IMR-90 (cell line): Measurements from ENCODE around the gene PPP2R1A. TPM values are rescaled to one million over a fixed set of nuclear protein-coding genes. Genes with fewer than 3 reads are reported as not detected.

ENCODE experiments used
- ATAC-seq: fragments of 200-7000 bp; cut with Tn5 transposase; 2 replicates; pipeline ENCODE4 v1.9.1; 2020; ENCODE audit warnings: low read depth, mild to moderate bottlenecking, moderate library complexity
- BruUV-seq: library from RNA; stranded (reverse); fragments of 400-500 nt; replicated peaks from 2 replicates; lab custom pipeline; 2021; lab: Mats Ljungman, UMichigan
- CTCF ChIA-PET: fragments of 300-600 bp; formaldehyde crosslinking; extraction: SDS; loops from one replicate; lab custom pipeline; 2021; ENCODE audit warnings: antibody characterized with exemption; lab: Yijun Ruan, JAX
- POLR2A ChIA-PET: fragments of 300-600 bp; sonication (Branson Sonifier 250); formaldehyde crosslinking; loops from one replicate; lab custom pipeline; 2022; ENCODE audit warnings: antibody characterized with exemption; ENCODE audit not compliant: unreplicated experiment; lab: Charles Lee
- DNase-seq: peaks from one replicate; pipeline ENCODE4 v3.0.0; 2013
- H2AFZ ChIP-seq: replicated peaks from 2 replicates; pipeline ENCODE3; 2013; ENCODE audit warnings: low read length, mild to moderate bottlenecking; ENCODE audit not compliant: poor library complexity
- H2AK5ac ChIP-seq: 2 replicates; pipeline ENCODE4 v1.6.1; 2013; ENCODE audit warnings: low read depth, low read length, inconsistent platforms
- H2AK9ac ChIP-seq: replicated peaks from 2 replicates; pipeline ENCODE3; 2013; ENCODE audit warnings: mild to moderate bottlenecking, low read depth, low read length, moderate library complexity; ENCODE audit not compliant: poor library complexity
- H2BK120ac ChIP-seq: 2 replicates; pipeline ENCODE4 v1.6.1; 2013; ENCODE audit warnings: low read depth, low read length, inconsistent platforms
- H2BK15ac ChIP-seq: 3 replicates; pipeline ENCODE4 v1.6.1; 2013; ENCODE audit warnings: low read depth, low read length, inconsistent platforms
- H2BK20ac ChIP-seq: 2 replicates; pipeline ENCODE4 v1.6.1; 2013; ENCODE audit warnings: low read depth, mild to moderate bottlenecking, inconsistent platforms, low read length, moderate library complexity
- H2BK5ac ChIP-seq: 2 replicates; pipeline ENCODE4 v1.6.1; 2013; ENCODE audit warnings: mild to moderate bottlenecking, low read depth, low read length, inconsistent platforms; ENCODE audit not compliant: poor library complexity, severe bottlenecking
- H3K14ac ChIP-seq: replicated peaks from 2 replicates; pipeline ENCODE4 v1.6.1; 2013; ENCODE audit warnings: low read depth, low read length, inconsistent platforms
- H3K18ac ChIP-seq: 2 replicates; pipeline ENCODE4 v1.6.1; 2013; ENCODE audit warnings: low read depth, low read length, control low read depth
- H3K23ac ChIP-seq: 2 replicates; pipeline ENCODE4 v1.6.1; 2013; ENCODE audit warnings: low read depth, low read length, inconsistent platforms
- H3K27ac ChIP-seq: 2 replicates; pipeline ENCODE4 v1.5.1; 2013; ENCODE audit warnings: mild to moderate bottlenecking, control low read depth, low read length; ENCODE audit not compliant: insufficient read depth
- H3K27me3 ChIP-seq: 2 replicates; pipeline ENCODE4 v1.6.1; 2013; ENCODE audit warnings: low read length; ENCODE audit not compliant: control insufficient read depth, insufficient read depth
- H3K36me3 ChIP-seq: 2 replicates; pipeline ENCODE4 v1.6.1; 2013; ENCODE audit warnings: low read length, mixed read lengths; ENCODE audit not compliant: control insufficient read depth, insufficient read depth
- H3K4ac ChIP-seq: 2 replicates; pipeline ENCODE4 v1.6.1; 2013; ENCODE audit warnings: low read depth, low read length, inconsistent platforms
- H3K4me1 ChIP-seq: 2 replicates; pipeline ENCODE4 v1.6.1; 2013; ENCODE audit warnings: low read length, mixed read lengths; ENCODE audit not compliant: control insufficient read depth, insufficient read depth
- H3K4me2 ChIP-seq: 2 replicates; pipeline ENCODE4 v1.6.1; 2013; ENCODE audit warnings: low read depth, mild to moderate bottlenecking, control low read depth, low read length, moderate library complexity
- H3K4me3 ChIP-seq: 2 replicates; pipeline ENCODE4 v1.5.1; 2013; ENCODE audit warnings: low read depth, mild to moderate bottlenecking, control low read depth, low read length, moderate library complexity; ENCODE audit not compliant: insufficient read depth
- H3K56ac ChIP-seq: 2 replicates; pipeline ENCODE4 v1.6.1; 2013; ENCODE audit warnings: low read length, inconsistent platforms; ENCODE audit not compliant: insufficient read depth; ENCODE audit errors: extremely low read depth
- H3K79me1 ChIP-seq, 2 experiments: 2 replicates each; pipeline ENCODE4 v1.6.1; 2013; ENCODE audit warnings: low read length in 2 of 2, inconsistent platforms in 1 of 2, low read depth in 1 of 2
- H3K9ac ChIP-seq: 2 replicates; pipeline ENCODE4 v1.6.1; 2013; ENCODE audit warnings: low read depth, low read length, control low read depth
- H3K9me1 ChIP-seq: 2 replicates; pipeline ENCODE4 v1.6.1; 2013; ENCODE audit warnings: low read length, inconsistent platforms; ENCODE audit not compliant: insufficient read depth
- H3K9me3 ChIP-seq: 2 replicates; pipeline ENCODE4 v1.6.1; 2013; ENCODE audit warnings: low read length; ENCODE audit not compliant: control insufficient read depth, insufficient read depth
- H4K20me1 ChIP-seq: 2 replicates; pipeline ENCODE4 v1.6.1; 2013; ENCODE audit warnings: low read length, inconsistent platforms; ENCODE audit not compliant: insufficient read depth
- H4K5ac ChIP-seq: 2 replicates; pipeline ENCODE4 v1.6.1; 2013; ENCODE audit warnings: mild to moderate bottlenecking, low read depth, low read length, control low read depth
- H4K8ac ChIP-seq, 2 experiments: 2 replicates each; pipeline ENCODE4 v1.6.1; 2013; ENCODE audit warnings: low read depth in 2 of 2, low read length in 2 of 2, control low read depth in 1 of 2, inconsistent platforms in 1 of 2
- H4K91ac ChIP-seq: 2 replicates; pipeline ENCODE4 v1.6.1; 2013; ENCODE audit warnings: low read depth, low read length, inconsistent platforms; ENCODE audit not compliant: insufficient read depth
- CEBPB ChIP-seq: IDR thresholded peaks from 2 replicates; pipeline ENCODE4 v1.6.1; 2012; ENCODE audit warnings: low read depth, low read length, improper control_type of control experiment
- FOS ChIP-seq: fragments of 150-350 bp; IDR thresholded peaks from 2 replicates; pipeline ENCODE4 v1.6.1; 2016; ENCODE audit warnings: low read depth, low read length
- RCOR1 ChIP-seq: IDR thresholded peaks from 2 replicates; pipeline ENCODE4 v1.6.1; 2012; ENCODE audit warnings: mild to moderate bottlenecking, low read length, improper control_type of control experiment; ENCODE audit not compliant: insufficient replicate concordance
- RFX5 ChIP-seq: IDR thresholded peaks from 2 replicates; pipeline ENCODE4 v1.8.0; 2012; ENCODE audit warnings: low read depth, mild to moderate bottlenecking, low read length, moderate library complexity
- WGBS, 2 experiments: methylation state at CpG; one replicate each; pipeline versions ENCODE4 v1.1.5 to v1.1.7; 2013; ENCODE audit warnings: missing lambda C conversion rate in 2 of 2; ENCODE audit not compliant: insufficient read length in 1 of 2; ENCODE audit errors: extremely low coverage in 2 of 2; 5-methylcytosine and 5-hydroxymethylcytosine counted together
- dilution Hi-C: fragments of 300-500 bp; cut with HindIII; formaldehyde crosslinking; loops from one replicate; pipeline ENCODE4 v1.14.3; 2018; ENCODE audit warnings: low sequenced_read_pairs; ENCODE audit not compliant: unreplicated experiment
- in situ Hi-C: fragments of 300-500 bp; cut with MboI; formaldehyde crosslinking; loops from 3 replicates; pipeline ENCODE4 v1.14.3; 2019; ENCODE audit warnings: low sequenced_read_pairs, inconsistent platforms, mixed read lengths
- intact Hi-C: fragments of 100-400 bp; cut with micrococcal nuclease; formaldehyde crosslinking; loops from 2 replicates; pipeline ENCODE4 v1.10.0; 2022
- polyA plus RNA-seq, 3 experiments: library from polyadenylated mRNA; depleted of rRNA; stranded (reverse); fragments of >200 nt; gene quantifications; 2 replicates each; pipeline ENCODE4 v1.2.3, GENCODE V29; 2012; ENCODE audit warnings: low replicate concordance in 1 of 3
- total RNA-seq: library from RNA; depleted of rRNA; stranded (reverse); fragments of >200 nt; gene quantifications from 2 replicates; pipeline ENCODE4 v1.2.3, GENCODE V29; 2012

The PPP2R1A gene
- total and polyA plus RNA-seq, 2 of the 4 experiments (the other 2 are of a cell fraction): 173 to 250 TPM

- Histone ChIP-seq H4K91ac (no peak overlapping the region), H2AK5ac (no peak overlapping the region), H3K27ac (no peak overlapping the region), H2BK120ac (no peak overlapping the region), H4K20me1 (peaks cover 27% of the 10 kb centered on the region), H2BK5ac (no peak overlapping the region), H2BK15ac (no peak overlapping the region), H3K4me1 (no peaks in the 10 kb centered on the region), H3K18ac (no peak overlapping the region), H3K9me1 (peaks cover 15% of the 10 kb centered on the region; the same call in 1 of the 2 replicates), H3K23ac (no peak overlapping the region), H2AK9ac (no peak overlapping the region), H3K9ac (no peak overlapping the region), H3K79me1 (peaks cover 39 to 58% of the 10 kb centered on the region in 2 experiments), H4K5ac (no peak overlapping the region), H2BK20ac (no peak overlapping the region), H3K56ac (no peak overlapping the region), H3K9me3 (no peaks in the 10 kb centered on the region), H3K4me3 (no peak overlapping the region), H3K14ac (no peak overlapping the region), H3K36me3 (peaks cover 86% of the 10 kb centered on the region), H2AFZ (no peak overlapping the region), H4K8ac (no peak overlapping the region), H3K4ac (no peak overlapping the region), H3K27me3 (no peaks in the 10 kb centered on the region), H3K4me2 (no peak overlapping the region)
- intact Hi-C loops (no loop called here), in situ Hi-C loops (no loop called here), dilution Hi-C loops (no loop called here)
- TF ChIP-seq RFX5: no peak
- peak; percentile 8; the same call in 1 of the 2 replicates for TF ChIP-seq CEBPB
- no peak for TF ChIP-seq RCOR1
- TF ChIP-seq FOS: no peak
- ChIA-PET POLR2A (no interaction called here), CTCF (no interaction called here)
- DNase-seq (no peak), ATAC-seq (no peak)
- WGBS, 2 experiments: 100% methylated on average over 1 of the region's 11 CpGs; no CpG with 5 or more reads in 1 of the 2 experiments
- no TSS peak for BruUV-seq
Observed at GRCh38 chr19:52211926-52212571, 22.2 kb downstream of the PPP2R1A start.
